HG02763 (cell line): ENCODE results near the gene OTUD5.

Experiments
- ATAC-seq: cut with Tn5 transposase; IDR thresholded peaks from one replicate; pipeline ENCODE4 v1.9.1; 2021; ENCODE audit warnings: mild to moderate bottlenecking, moderate library complexity; ENCODE audit not compliant: unreplicated experiment

OTUD5 gene

GRCh38 chrX:48913605-48914366 lies 43.6 kb downstream of the OTUD5 start:
- ATAC-seq = no peak

DNA sequence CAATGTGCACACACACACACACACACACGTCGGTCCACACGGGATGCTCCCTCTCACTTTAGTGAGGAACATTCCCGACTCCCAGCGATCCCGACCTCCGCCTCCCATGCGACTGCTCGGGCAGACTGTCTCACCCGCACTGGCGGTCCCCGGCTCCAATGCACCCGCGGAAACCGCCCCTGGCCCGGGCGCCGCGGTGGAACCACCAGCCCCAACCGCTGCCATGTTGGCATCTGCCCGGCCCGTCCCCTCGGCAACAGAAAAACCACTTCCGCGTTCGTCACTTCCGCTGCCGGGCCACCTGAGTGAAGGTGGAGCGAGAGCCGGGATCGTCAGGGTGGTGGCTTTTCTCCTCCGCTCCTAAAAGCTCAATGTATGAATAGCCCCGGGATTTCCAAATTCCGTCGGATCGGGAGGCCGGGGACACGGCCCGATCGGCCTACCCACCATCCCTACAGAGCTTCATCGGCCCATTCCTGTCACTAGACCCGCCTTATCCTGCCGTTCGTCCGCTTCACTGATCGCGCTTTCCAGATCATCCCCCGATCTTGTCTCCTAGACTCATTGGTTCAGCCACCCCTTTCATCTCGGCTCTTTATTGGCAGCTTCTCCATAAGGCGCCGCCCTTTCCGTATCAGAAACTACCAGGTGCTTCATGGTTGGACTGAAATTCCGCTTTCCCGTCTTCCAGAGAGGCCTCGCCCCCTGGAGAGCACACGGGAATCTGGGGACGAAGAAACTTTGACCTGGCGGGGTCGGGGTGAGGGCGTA lies 45.8 kb downstream of the OTUD5 start, which contains the start of gene SLC35A2:
SLC35A2 (minus strand) TSS at position 235 of the 771 bp plus-strand sequence; CDS start at position 225, 10 bp downstream.
- peak; percentile 53 for ATAC-seq

DNA sequence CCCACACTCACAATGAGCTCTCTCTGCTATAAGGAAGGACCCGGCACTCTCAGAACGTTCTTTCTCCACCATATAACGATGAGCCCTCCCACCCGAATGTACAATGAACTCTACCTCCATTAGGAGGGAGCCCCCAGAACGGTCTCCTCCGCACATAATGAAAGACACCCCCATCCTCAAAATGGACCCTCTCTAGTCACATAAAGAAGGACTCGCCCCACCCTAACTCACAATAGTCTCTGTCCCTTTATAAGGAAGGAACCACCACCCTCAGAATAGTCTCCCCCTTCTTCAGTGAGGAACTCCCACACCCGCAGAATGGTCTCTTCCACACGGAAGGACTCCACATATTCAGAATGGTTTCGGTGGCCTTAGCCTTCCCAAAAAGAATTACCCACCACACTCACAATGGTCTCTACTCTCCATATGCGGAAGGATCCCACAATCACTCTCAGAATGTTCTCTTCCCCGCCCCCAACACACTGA lies 46.4 kb downstream of the OTUD5 start:
- no peak for ATAC-seq

DNA sequence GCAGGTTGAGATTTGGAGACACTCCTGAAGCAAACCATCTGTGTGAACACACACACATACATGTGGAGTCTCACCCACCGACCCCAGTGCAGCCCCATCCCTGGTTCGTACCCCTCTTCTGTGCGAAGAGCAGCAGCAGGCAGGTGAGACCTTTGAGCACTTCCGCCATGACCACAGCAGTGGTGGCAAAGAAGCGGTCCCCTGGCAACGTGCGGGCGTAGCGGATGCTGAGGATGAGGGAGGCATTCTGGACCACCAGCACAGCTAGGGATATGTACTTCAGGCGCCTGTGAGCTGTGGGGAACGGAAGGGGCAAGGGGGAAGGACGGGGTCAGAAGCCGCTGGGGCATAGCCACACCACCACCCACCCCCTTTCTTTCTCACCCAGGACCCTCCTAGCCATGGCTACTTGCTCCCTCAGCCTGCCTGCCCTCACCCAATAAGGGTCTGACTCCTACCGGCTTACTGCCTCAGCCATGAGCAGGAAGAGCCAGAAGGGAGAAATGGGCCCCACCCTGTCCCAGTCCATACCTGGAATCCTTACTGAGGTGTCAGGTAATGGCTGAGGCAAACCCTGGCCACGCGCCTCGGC lies 47.6 kb downstream of the OTUD5 start:
- ATAC-seq = no peak

- ATAC-seq = no peak
Measured at GRCh38 chrX:48908600-48908999, 48.8 kb downstream of the OTUD5 start.

GRCh38 chrX:48905090-48905790 lies 52.2 kb downstream of the OTUD5 start:
- ATAC-seq = no peak

GRCh38 chrX:48904626-48905025 lies 52.8 kb downstream of the OTUD5 start:
- no peak for ATAC-seq

DNA sequence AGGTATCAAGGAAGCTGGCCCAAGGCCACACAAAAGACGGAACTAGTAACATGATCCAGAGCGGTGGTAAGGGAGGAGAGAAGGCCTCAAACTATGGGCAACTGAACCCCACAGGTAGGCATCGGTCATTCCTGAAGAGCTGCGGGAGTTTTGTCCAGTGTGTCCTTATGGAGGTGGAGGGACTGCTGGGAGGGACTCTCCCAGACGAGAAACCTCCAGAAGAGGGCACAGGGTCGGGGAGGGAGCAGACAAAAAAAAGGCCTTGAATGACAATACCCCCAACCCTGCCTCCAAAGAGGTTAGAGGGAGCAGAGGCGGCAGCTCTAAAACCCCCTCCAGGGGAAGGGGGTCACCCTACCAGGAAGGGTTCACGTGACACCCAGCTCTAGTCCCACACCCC lies 53.2 kb downstream of the OTUD5 start:
- ATAC-seq = no peak

DNA sequence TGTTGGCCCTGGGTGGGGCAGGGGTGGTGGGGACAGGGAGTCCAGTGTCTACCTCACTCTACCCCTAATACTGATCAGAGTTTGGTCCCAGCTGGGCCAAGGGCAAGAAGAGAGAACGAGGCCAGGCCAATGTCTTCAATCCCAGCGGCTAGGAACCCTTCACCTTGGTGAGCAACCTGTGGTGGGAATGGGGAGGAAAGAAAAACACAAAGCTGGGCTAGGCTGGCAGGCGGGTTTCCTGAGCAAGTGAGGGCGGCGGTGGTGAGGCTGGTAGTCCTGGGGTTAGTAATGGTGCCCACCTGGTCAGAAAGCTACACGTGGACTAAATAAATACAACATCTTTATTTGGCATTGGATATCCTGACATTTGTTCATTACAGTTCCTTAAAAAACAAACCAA lies 54.1 kb downstream of the OTUD5 start:
- no peak for ATAC-seq

GRCh38 chrX:48902776-48903175 lies 54.6 kb downstream of the OTUD5 start:
- ATAC-seq = no peak

DNA sequence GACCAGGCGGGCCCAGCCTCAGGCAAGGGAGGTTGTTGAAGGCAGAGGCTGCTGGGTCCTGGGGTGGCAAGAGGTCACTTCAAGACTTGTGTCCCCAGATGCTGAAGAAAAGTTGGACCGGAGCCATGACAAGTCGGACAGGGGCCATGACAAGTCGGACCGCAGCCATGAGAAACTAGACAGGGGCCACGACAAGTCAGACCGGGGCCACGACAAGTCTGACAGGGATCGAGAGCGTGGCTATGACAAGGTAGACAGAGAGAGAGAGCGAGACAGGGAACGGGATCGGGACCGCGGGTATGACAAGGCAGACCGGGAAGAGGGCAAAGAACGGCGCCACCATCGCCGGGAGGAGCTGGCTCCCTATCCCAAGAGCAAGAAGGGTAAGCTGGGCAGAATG lies 55.3 kb downstream of the OTUD5 start:
- no peak for ATAC-seq

DNA sequence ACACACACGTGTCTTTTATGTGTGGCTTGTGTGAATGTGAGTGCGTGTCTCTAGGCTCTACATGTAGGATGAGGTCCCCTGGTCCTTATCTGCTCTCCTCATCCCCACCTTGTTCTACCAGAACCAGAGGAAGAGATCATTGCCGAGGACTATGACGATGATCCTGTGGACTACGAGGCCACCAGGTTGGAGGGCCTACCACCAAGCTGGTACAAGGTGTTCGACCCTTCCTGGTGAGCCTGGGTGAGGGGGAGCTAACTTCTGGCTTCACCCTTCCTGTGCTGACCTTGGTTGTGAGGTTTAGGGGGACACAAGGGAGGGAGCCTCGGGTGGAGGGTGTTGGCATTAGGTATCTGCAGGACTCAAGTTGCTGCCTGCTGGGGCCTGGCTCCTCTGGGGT lies 56.3 kb downstream of the OTUD5 start:
- ATAC-seq = no peak

- no peak for ATAC-seq
Measured at GRCh38 chrX:48899078-48899410, 58.4 kb downstream of the OTUD5 start.

DNA sequence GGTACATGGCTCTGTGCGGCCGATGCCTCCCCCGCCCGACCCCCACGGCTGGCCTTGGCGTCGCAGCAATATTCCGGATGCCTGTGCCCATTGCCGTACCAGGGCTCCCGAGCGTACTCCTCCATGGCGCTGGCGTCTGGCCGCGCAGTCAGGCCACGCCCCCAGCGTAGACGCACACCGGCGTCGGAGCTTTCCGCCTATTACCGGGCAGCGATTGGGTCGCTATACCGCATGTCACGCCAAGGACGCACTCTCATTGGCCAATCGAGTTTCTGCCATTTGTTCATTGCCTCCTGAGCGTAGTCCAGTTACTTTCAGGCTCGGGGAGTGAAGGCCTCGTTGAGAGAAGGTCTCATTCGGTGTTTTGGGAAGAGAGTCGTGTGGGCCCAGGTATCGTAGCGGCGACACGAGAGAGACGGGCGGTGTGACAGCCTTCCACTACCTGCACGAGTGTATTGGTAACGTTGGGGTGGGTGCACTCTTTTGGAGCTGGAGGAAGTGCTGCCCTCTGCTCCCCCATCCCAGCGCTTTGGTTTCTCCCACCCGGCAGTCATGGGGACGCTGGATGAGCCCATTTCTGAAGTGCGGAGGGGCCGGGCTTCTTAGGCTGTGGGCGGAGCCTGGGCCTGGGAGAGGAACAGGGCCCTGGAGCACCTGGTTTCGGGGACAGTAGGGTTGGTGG lies 59.6 kb downstream of the OTUD5 start, which contains the start of the genes PQBP1 and TIMM17B:
PQBP1 (plus strand) TSS at position 306 of the 682 bp plus-strand sequence. CDS start 580 bp downstream, outside the sequence.
TIMM17B (minus strand) TSS at position 144 of the 682 bp plus-strand sequence; CDS start at position 125, 19 bp downstream.
- peak; percentile 87 for ATAC-seq

DNA sequence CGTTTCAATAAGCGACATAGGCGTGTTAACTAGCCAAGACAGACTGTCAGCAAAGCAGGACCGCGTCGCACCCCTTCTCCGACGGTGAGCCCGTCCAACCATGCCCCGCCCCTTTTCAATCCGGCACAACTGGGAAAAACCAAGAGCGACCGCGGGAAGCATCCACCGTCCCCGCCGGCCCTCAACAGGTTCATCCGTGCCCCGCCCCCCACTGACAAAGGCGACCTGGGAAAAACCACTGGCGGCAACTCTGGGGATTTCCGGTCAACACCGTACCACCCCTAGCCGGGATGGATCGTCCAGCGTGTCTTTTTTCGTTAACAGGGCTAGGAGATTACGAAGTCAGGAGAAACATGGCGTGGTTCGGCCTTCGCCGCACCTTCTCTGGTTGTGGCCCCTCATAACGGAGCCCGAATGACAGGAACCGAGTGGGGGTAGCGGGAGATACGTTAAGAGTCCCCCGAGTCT lies 60.2 kb downstream of the OTUD5 start:
- peak; percentile 17 for ATAC-seq

DNA sequence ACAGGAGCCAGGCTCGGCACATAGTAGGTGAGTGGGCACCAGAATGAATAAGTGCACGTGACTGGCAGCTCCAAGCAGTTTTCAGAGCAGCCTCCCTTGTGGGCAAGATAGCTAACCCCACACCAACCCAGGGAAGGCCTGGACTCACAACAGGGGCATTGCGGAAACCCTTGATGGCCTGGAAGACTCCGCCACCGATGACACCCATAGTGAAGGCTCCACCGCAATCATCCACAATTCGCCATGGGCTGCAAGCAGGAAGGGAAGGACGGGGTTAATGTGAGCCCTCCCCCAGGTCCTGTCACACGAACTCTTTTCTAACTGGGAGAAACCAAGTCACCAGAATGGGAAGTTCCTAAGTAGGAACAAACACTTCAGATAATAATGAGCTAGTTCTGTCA lies 60.8 kb downstream of the OTUD5 start:
- no peak for ATAC-seq

DNA sequence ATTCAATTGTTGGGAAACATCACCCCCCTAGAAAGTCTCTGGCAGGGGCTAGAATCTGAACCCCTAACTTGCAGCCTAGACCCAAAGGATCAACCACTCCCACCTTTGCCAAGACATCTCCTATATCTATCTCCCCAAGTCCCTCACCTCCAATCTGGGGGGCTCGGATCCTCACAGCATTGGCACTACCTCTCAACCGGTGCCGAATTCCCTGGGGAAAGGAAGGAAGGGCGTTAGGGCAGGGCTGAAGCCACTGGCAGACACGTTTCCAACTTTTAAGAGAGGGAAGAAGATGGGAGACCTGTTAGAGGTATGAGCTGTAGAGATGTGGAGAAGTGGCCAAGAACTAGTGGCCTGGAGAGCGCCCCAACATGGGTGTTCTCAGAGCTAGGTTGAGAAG lies 62.5 kb downstream of the OTUD5 start:
- no peak for ATAC-seq

DNA sequence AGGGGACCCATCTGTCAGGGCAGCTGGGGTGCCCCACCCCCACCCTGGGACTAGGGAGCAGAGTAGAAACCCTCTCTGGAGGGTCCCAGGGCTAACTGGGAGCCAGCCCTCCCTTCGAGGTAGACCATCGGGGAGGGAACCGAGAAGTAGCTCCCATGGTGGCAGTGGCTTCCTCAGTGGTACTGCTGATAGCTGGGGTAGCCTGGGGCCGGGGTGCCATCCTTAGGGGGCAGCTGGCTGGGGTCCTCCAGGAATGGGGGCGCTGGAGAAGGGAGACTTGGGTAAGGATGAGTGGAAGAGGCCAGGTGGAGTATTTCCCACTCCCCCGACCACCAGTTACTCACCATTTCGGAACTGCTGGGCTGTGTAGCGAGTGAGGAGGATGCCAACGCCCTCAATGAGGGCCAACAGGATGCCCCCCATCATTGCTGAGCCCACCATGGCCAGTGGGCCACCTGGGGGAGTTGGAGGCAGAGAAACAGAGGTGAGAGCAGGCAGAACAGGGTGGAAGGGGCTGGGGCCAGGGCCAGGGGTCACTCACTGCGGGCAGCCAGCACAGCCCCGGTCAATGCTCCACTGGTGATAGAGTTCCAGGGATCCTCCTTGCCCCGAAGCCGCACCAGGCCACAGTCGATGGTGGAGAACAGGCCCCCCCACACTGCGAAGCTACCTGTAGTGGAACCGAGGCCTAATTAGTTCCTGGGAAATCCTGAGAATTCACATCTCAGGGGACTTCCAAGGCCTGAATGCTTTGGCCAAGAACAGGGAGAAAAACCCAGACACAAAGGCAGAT lies 63.7 kb downstream of the OTUD5 start:
- no peak for ATAC-seq

- ATAC-seq = no peak
Measured at GRCh38 chrX:48892896-48893295, 64.5 kb downstream of the OTUD5 start.
